Neuronal stem cell (in vitro differentiated cells): Measurements from ENCODE around the gene FRYL.

Experiments used
- DNase-seq: peaks from one replicate; pipeline ENCODE4 v3.0.0-alpha.2; 2013; ENCODE audit warnings: low spot score
- H2AFZ ChIP-seq: one replicate; pipeline ENCODE4 v1.6.1; 2013; ENCODE audit warnings: mild to moderate bottlenecking, low read length, inconsistent platforms
- H2AK5ac ChIP-seq: 2 replicates; pipeline ENCODE4 v1.6.1; 2013; ENCODE audit warnings: low read depth, mild to moderate bottlenecking, inconsistent platforms, low read length, moderate library complexity, mixed read lengths
- H2BK120ac ChIP-seq: 2 replicates; pipeline ENCODE4 v1.6.1; 2013; ENCODE audit warnings: low read depth, mild to moderate bottlenecking, inconsistent platforms, low read length, moderate library complexity, mixed read lengths
- H2BK12ac ChIP-seq: one replicate; pipeline ENCODE4 v1.6.1; 2013; ENCODE audit warnings: low read length, inconsistent platforms
- H2BK15ac ChIP-seq: 2 replicates; pipeline ENCODE4 v1.6.1; 2013; ENCODE audit warnings: mild to moderate bottlenecking, low read length, inconsistent platforms, mixed read lengths
- H2BK5ac ChIP-seq: one replicate; pipeline ENCODE4 v1.6.1; 2013; ENCODE audit warnings: inconsistent platforms, mild to moderate bottlenecking, low read length, moderate library complexity
- H3K14ac ChIP-seq: one replicate; pipeline ENCODE4 v1.6.1; 2013; ENCODE audit warnings: low read length, inconsistent platforms
- H3K18ac ChIP-seq: 2 replicates; pipeline ENCODE4 v1.6.1; 2013; ENCODE audit warnings: low read length, inconsistent platforms
- H3K23ac ChIP-seq: 2 replicates; pipeline ENCODE4 v1.6.1; 2013; ENCODE audit warnings: low read depth, mild to moderate bottlenecking, mixed read lengths, low read length, inconsistent platforms; ENCODE audit not compliant: poor library complexity
- H3K27ac ChIP-seq: replicated peaks from 3 replicates; pipeline ENCODE4 v1.5.1; 2013; ENCODE audit warnings: low read length, inconsistent platforms
- H3K27me3 ChIP-seq, 3 experiments: 2 replicates each; pipeline ENCODE4 v1.6.1; 2013; ENCODE audit warnings: low read length in 3 of 3, mild to moderate bottlenecking in 2 of 3, inconsistent platforms in 1 of 3, low read depth in 1 of 3, mixed read lengths in 1 of 3, moderate library complexity in 1 of 3; ENCODE audit not compliant: control insufficient read depth in 3 of 3, insufficient read depth in 3 of 3
- H3K36me3 ChIP-seq, 2 donors: replicated peaks in 1 of 2; 2 replicates each; pipeline ENCODE4 v1.6.1; 2013; ENCODE audit warnings: low read length in 2 of 2; ENCODE audit not compliant: control insufficient read depth in 2 of 2, insufficient read depth in 2 of 2
- H3K4ac ChIP-seq: 2 replicates; pipeline ENCODE4 v1.6.1; 2013; ENCODE audit warnings: inconsistent platforms, mild to moderate bottlenecking, low read length, moderate library complexity
- H3K4me1 ChIP-seq, 2 donors: 1 replicate in 1 of 2; 2 replicates in 1 of 2; pipeline ENCODE4 v1.6.1; 2013; ENCODE audit warnings: low read length in 2 of 2, low read depth in 1 of 2; ENCODE audit not compliant: control insufficient read depth in 2 of 2, insufficient read depth in 1 of 2
- H3K4me2 ChIP-seq: one replicate; pipeline ENCODE4 v1.6.1; 2013; ENCODE audit warnings: mild to moderate bottlenecking, low read length, inconsistent platforms; ENCODE audit not compliant: insufficient read depth, poor library complexity, severe bottlenecking
- H3K4me3 ChIP-seq, 2 donors: 2 replicates each; pipeline ENCODE4 v1.5.1; 2013; ENCODE audit warnings: low read length in 2 of 2, mild to moderate bottlenecking in 2 of 2, inconsistent platforms in 1 of 2, moderate library complexity in 1 of 2
- H3K79me1 ChIP-seq: one replicate; pipeline ENCODE4 v1.6.1; 2013; ENCODE audit warnings: low read depth, mild to moderate bottlenecking, inconsistent platforms, low read length, moderate library complexity
- H3K9ac ChIP-seq: one replicate; pipeline ENCODE4 v1.6.1; 2013; ENCODE audit warnings: mild to moderate bottlenecking, low read depth, low read length, inconsistent platforms; ENCODE audit not compliant: poor library complexity
- H3K9me3 ChIP-seq, 2 donors: replicated peaks in 1 of 2; 2 replicates each; pipeline versions ENCODE3 to v1.6.1; 2013; ENCODE audit warnings: low read length in 2 of 2, mild to moderate bottlenecking in 2 of 2, inconsistent platforms in 1 of 2, low read depth in 1 of 2, mixed read lengths in 1 of 2, moderate library complexity in 1 of 2; ENCODE audit not compliant: control insufficient read depth in 2 of 2, insufficient read depth in 1 of 2
- H4K8ac ChIP-seq: one replicate; pipeline ENCODE4 v1.6.1; 2013; ENCODE audit warnings: low read depth, mild to moderate bottlenecking, inconsistent platforms, low read length, moderate library complexity
- H4K91ac ChIP-seq: one replicate; pipeline ENCODE4 v1.6.1; 2013; ENCODE audit warnings: low read length, low read depth, mild to moderate bottlenecking, inconsistent platforms; ENCODE audit not compliant: poor library complexity
- WGBS, 2 donors: extraction: QIAGEN DNeasy Blood & Tissue Kit; methylation state at CpG; one replicate each; pipeline ENCODE4 v1.1.7; 2013; ENCODE audit warnings: missing lambda C conversion rate in 2 of 2, mixed read lengths in 1 of 2; ENCODE audit not compliant: insufficient read length in 2 of 2, insufficient replicate concordance in 1 of 2; ENCODE audit errors: extremely low coverage in 2 of 2; 5-methylcytosine and 5-hydroxymethylcytosine counted together

FRYL gene

GRCh38 chr4:48792348-48793006 lies 12.4 kb upstream of the FRYL start:
- H3K18ac ChIP-seq: no peak overlapping the region
- H3K79me1 ChIP-seq: no peaks in the 10 kb centered on the region
- peaks cover 0 to 1% of the 10 kb centered on the region in 2 donors for H3K4me1 ChIP-seq
- no peak overlapping the region for H3K4ac ChIP-seq
- H2BK15ac ChIP-seq: no peak overlapping the region
- H3K23ac ChIP-seq: no peak overlapping the region
- no peaks in the 10 kb centered on the region for H3K36me3 ChIP-seq
- no peak overlapping the region for H2AK5ac ChIP-seq
- H2BK120ac ChIP-seq: no peak overlapping the region
- H2BK12ac ChIP-seq: no peak overlapping the region
- no peak overlapping the region for H3K27ac ChIP-seq
- no peak overlapping the region for H3K14ac ChIP-seq
- H3K27me3 ChIP-seq: no peaks in the 10 kb centered on the region
- H4K91ac ChIP-seq: no peak overlapping the region
- no peak overlapping the region for H3K4me3 ChIP-seq
- no CpG with 5 or more reads among the region's 5 CpGs for WGBS, 2 donors
- no peak overlapping the region for H2BK5ac ChIP-seq
- no peak overlapping the region for H3K9ac ChIP-seq
- DNase-seq: no peak
- no peak overlapping the region for H2AFZ ChIP-seq
- no peak overlapping the region for H3K4me2 ChIP-seq
- no peaks in the 10 kb centered on the region for H3K9me3 ChIP-seq
- no peak overlapping the region for H4K8ac ChIP-seq

- Histone ChIP-seq H2BK12ac (no peak overlapping the region), H2AK5ac (no peak overlapping the region), H3K23ac (no peak overlapping the region), H3K27ac (no peak overlapping the region), H4K91ac (no peak overlapping the region), H3K4me3 (no peak overlapping the region), H2BK120ac (no peak overlapping the region), H2BK5ac (no peak overlapping the region), H3K27me3 (no peaks in the 10 kb centered on the region), H2BK15ac (no peak overlapping the region), H3K14ac (no peak overlapping the region), H2AFZ (no peak overlapping the region), H3K18ac (no peak overlapping the region), H3K79me1 (no peaks in the 10 kb centered on the region), H4K8ac (no peak overlapping the region), H3K36me3 (no peaks in the 10 kb centered on the region), H3K9ac (no peak overlapping the region), H3K4me2 (no peak overlapping the region), H3K9me3 (no peaks in the 10 kb centered on the region), H3K4me1 (peaks cover 1 to 2% of the 10 kb centered on the region in 2 donors), H3K4ac (no peak overlapping the region)
- DNase-seq: no peak
These were observed 11.2 kb upstream of the FRYL start for GRCh38 chr4:48791313-48791712.

- H3K4ac ChIP-seq: no peak overlapping the region
These were observed 10.5 kb upstream of the FRYL start for GRCh38 chr4:48790561-48790960.

GRCh38 chr4:48787056-48787455 lies 7.0 kb upstream of the FRYL start:
- H4K91ac ChIP-seq: no peak overlapping the region
- no peak overlapping the region for H3K4me3 ChIP-seq
- no peak overlapping the region for H2BK12ac ChIP-seq
- no CpG with 5 or more reads among the region's 1 CpG for WGBS, 2 donors
- no peak overlapping the region for H2AK5ac ChIP-seq
- H3K27me3 ChIP-seq: no peaks in the 10 kb centered on the region
- no peak overlapping the region for H2BK120ac ChIP-seq
- no peak overlapping the region for H3K27ac ChIP-seq
- no peak overlapping the region for H3K18ac ChIP-seq
- no peak overlapping the region for H3K23ac ChIP-seq
- no peak overlapping the region for H3K4me2 ChIP-seq
- no peak overlapping the region for H3K4ac ChIP-seq
- no peak overlapping the region for H2BK15ac ChIP-seq
- H3K9ac ChIP-seq: no peak overlapping the region
- H2AFZ ChIP-seq: no peak overlapping the region
- no peak overlapping the region for H4K8ac ChIP-seq
- no peak overlapping the region for H2BK5ac ChIP-seq
- DNase-seq: no peak
- peaks cover 1 to 4% of the 10 kb centered on the region in 2 donors for H3K4me1 ChIP-seq
- no peaks in the 10 kb centered on the region for H3K79me1 ChIP-seq
- H3K9me3 ChIP-seq: no peaks in the 10 kb centered on the region
- H3K14ac ChIP-seq: no peak overlapping the region
- H3K36me3 ChIP-seq: no peaks in the 10 kb centered on the region

More at GRCh38 chr4:48790561-48790960, 10.5 kb upstream of the FRYL start:
- no peak overlapping the region for H3K4me3 ChIP-seq
- H3K27me3 ChIP-seq: no peaks in the 10 kb centered on the region
- peaks cover 1 to 2% of the 10 kb centered on the region in 2 donors for H3K4me1 ChIP-seq
- H3K18ac ChIP-seq: no peak overlapping the region
- H3K9me3 ChIP-seq: no peaks in the 10 kb centered on the region
- no peaks in the 10 kb centered on the region for H3K36me3 ChIP-seq
- no peak overlapping the region for H2BK12ac ChIP-seq
- no peak overlapping the region for H4K91ac ChIP-seq
- H2AFZ ChIP-seq: no peak overlapping the region
- no peak overlapping the region for H3K23ac ChIP-seq
- H3K4me2 ChIP-seq: no peak overlapping the region
- no peaks in the 10 kb centered on the region for H3K79me1 ChIP-seq
- H2BK15ac ChIP-seq: no peak overlapping the region
- H2BK120ac ChIP-seq: no peak overlapping the region
- no peak for DNase-seq
- no peak overlapping the region for H4K8ac ChIP-seq
- H3K27ac ChIP-seq: no peak overlapping the region
- no peak overlapping the region for H3K9ac ChIP-seq
- H2BK5ac ChIP-seq: no peak overlapping the region
- H2AK5ac ChIP-seq: no peak overlapping the region
- H3K14ac ChIP-seq: no peak overlapping the region
